ENCODE data around the gene AKAP11.
"Not testable (repeated sequence)": the region's sequence is repeated elsewhere in the genome, so short reads cannot be mapped to it uniquely, and the experiment has no call there.

AKAP11 gene, protein sequence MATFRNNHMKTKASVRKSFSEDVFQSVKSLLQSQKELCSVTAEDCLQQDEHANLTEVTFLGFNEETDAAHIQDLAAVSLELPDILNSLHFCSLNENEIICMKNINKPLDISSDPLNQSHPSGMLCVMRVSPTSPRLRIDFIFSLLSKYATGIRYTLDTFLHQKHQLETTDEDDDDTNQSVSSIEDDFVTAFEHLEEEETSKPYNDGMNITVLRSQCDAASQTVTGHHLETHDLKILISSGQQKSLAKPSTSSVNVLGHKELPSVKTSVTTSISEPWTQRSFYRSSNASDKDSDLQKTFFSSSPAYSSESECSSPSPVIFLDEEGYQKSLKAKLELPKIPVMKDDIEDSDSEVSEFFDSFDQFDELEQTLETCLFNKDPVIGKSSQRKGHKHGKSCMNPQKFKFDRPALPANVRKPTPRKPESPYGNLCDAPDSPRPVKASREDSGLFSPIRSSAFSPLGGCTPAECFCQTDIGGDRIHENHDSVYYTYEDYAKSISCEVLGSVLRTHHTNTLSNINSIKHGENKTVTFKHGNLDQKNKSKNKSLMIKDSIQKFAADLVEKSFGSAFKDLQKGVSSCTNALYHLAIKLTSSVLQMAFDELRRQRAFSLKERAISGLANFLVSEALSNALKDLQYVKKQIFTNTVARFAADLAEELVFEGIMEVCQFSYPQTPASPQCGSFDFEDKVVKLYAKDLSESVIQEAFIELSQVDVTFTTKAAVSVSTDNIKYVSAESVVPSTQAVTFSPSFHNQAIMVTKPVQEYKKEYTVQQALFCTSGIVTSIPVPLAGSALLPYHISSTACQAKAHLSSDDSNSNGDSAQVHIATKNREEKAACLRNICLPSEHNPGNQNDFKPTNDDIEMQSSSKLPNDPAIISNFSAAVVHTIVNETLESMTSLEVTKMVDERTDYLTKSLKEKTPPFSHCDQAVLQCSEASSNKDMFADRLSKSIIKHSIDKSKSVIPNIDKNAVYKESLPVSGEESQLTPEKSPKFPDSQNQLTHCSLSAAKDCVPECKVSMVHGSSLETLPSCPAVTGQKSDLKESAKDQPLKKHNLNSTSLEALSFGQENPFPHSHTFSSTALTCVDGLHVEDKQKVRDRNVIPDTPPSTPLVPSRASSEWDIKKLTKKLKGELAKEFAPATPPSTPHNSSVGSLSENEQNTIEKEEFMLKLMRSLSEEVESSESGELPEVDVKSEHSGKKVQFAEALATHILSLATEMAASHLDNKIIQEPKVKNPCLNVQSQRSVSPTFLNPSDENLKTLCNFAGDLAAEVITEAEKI (N-terminal part only)

GRCh38 chr13:42272115-42272803, at the start of gene AKAP11:
Gene AKAP11 (plus strand): TSS chr13:42272152. CDS start chr13:42286349, 14,197 bp downstream.
- peak in 1 of 2 donors; percentile 30 for DNase-seq
- Histone ChIP-seq H3K36me3 (no peaks in the 10 kb centered on the region), H3K9me3 (no peaks in the 10 kb centered on the region), H3K4me3 (peak within 1 kb of the TSS; percentile 93 to 96), H3K27ac (peak within 1 kb of the TSS; percentile 92 to 94), H3K27me3 (no peaks in the 10 kb centered on the region), H3K4me1 (peaks cover 0 to 45% (median 21%) of the 10 kb centered on the region in 4 donors)
- no peak for TF ChIP-seq CTCF (IDR thresholded peaks at IDR 0.05)
- intact Hi-C loops (cut with DNase I; ENCODE audit: low total_unique reads) = no loop called here

- TF ChIP-seq CTCF (IDR thresholded peaks at IDR 0.05) = no peak
- Histone ChIP-seq H3K36me3 (peaks cover 49 to 68% (median 55%) of the 10 kb centered on the region in 3 donors), H3K27ac (no peak overlapping the region), H3K4me3 (no peak overlapping the region), H3K4me1 (no peaks in the 10 kb centered on the region), H3K9me3 (no peaks in the 10 kb centered on the region), H3K27me3 (no peaks in the 10 kb centered on the region)
- intact Hi-C loops (cut with DNase I; ENCODE audit: low total_unique reads) = no loop called here
- no peak for DNase-seq
These were observed 48.3 kb upstream of the AKAP11 start for GRCh38 chr13:42223681-42224080.

- Histone ChIP-seq H3K27ac (no peak overlapping the region), H3K36me3 (peaks cover 38 to 66% (median 61%) of the 10 kb centered on the region in 3 donors), H3K4me3 (no peak overlapping the region), H3K4me1 (no peaks in the 10 kb centered on the region), H3K9me3 (no peaks in the 10 kb centered on the region), H3K27me3 (no peaks in the 10 kb centered on the region)
- intact Hi-C loops (cut with DNase I; ENCODE audit: low total_unique reads) = no loop called here
- no peak for DNase-seq
- TF ChIP-seq CTCF (IDR thresholded peaks at IDR 0.05) = no peak
These were observed 46.9 kb upstream of the AKAP11 start for GRCh38 chr13:42225051-42225450.

GRCh38 chr13:42226759-42227158, 45.2 kb upstream of the AKAP11 start:
- H3K27me3 ChIP-seq; H3K9me3 ChIP-seq; intact Hi-C loops (cut with DNase I; ENCODE audit: low total_unique reads); DNase-seq; H3K4me3 ChIP-seq; H3K27ac ChIP-seq; H3K4me1 ChIP-seq: not testable (repeated sequence)
- peaks cover 25 to 63% (median 44%) of the 10 kb centered on the region in 3 donors for H3K36me3 ChIP-seq

DNA sequence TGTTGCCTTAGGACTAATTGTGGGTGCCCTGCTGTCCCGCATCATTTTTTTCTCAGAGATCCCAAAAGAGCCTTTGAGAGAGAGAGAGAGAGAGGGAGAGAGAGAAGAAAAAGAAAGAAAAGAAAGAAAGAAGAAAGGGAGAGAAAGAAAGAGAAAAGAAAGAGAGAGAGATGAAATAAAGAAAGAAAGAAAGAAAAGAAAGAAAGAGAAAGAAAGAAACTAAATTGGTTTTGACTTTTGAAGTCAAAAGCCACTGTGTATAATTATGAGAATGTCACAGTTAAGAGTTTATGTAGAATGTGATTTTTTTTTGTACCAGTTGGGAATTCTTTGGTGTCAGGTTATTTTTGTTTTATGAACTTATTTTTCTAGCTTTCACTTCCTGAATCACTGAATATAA, 43.4 kb upstream of the AKAP11 start:
- Histone ChIP-seq H3K9me3 (no peaks in the 10 kb centered on the region), H3K36me3 (peaks cover 18 to 55% (median 28%) of the 10 kb centered on the region in 3 donors), H3K27me3 (no peaks in the 10 kb centered on the region), H3K4me3 (no peak overlapping the region), H3K4me1 (no peaks in the 10 kb centered on the region), H3K27ac (no peak overlapping the region)
- DNase-seq = no peak
- intact Hi-C loops (cut with DNase I; ENCODE audit: low total_unique reads) = no loop called here
- no peak for TF ChIP-seq CTCF (IDR thresholded peaks at IDR 0.05)
